PFSK-1 (cell line): ENCODE data around the gene GATM.

Experiments
- FOXP2 ChIP-seq: optimal IDR thresholded peaks from 2 replicates; pipeline ENCODE3; 2011; ENCODE audit warnings: borderline replicate concordance, control low read depth, inconsistent platforms; ENCODE audit not compliant: insufficient read depth; ENCODE audit errors: extremely low read length, extremely low read depth
- POLR2AphosphoS5 ChIP-seq: IDR thresholded peaks from 2 replicates; pipeline ENCODE4 v1.6.1; 2012; ENCODE audit warnings: low read depth, mild to moderate bottlenecking, control low read depth, low read length, moderate library complexity
- REST ChIP-seq, 2 experiments: IDR thresholded peaks; 2 replicates each; pipeline versions ENCODE4 v1.6.1 to v1.8.0; 2011 to 2012; ENCODE audit warnings: low read depth in 2 of 2, low read length in 2 of 2, control low read depth in 1 of 2, inconsistent platforms in 1 of 2, mild to moderate bottlenecking in 1 of 2, moderate library complexity in 1 of 2; ENCODE audit not compliant: insufficient read depth in 1 of 2
- SIN3A ChIP-seq: IDR thresholded peaks from 2 replicates; pipeline ENCODE4 v1.6.1; 2012; ENCODE audit warnings: mild to moderate bottlenecking, low read length, moderate library complexity, borderline replicate concordance; ENCODE audit not compliant: insufficient read depth
- TAF1 ChIP-seq: IDR thresholded peaks from 2 replicates; pipeline ENCODE4 v1.6.1; 2012; ENCODE audit warnings: low read length, control low read depth, borderline replicate concordance; ENCODE audit not compliant: insufficient read depth

The GATM gene

GRCh38 chr15:45333550-45333949, 44.8 kb downstream of the GATM start:
- TF ChIP-seq SIN3A (no peak), FOXP2 (no peak)

- TF ChIP-seq REST (IDR thresholded peaks at IDR 0.05; ENCODE audit: insufficient read depth in 1 of 2, low read depth in 2 of 2, low read length in 2 of 2) (no peak), POLR2AphosphoS5 (no peak), FOXP2 (no peak), SIN3A (no peak), TAF1 (no peak)
These were observed 45.6 kb downstream of the GATM start for GRCh38 chr15:45332694-45333093.

- TF ChIP-seq FOXP2 (no peak), TAF1 (no peak), SIN3A (no peak), REST (IDR thresholded peaks at IDR 0.05; ENCODE audit: insufficient read depth in 1 of 2, low read depth in 2 of 2, low read length in 2 of 2) (no peak), POLR2AphosphoS5 (no peak)
These were observed 46.4 kb downstream of the GATM start for GRCh38 chr15:45331972-45332371.

GRCh38 chr15:45328663-45329062, 49.7 kb downstream of the GATM start:
- TF ChIP-seq POLR2AphosphoS5 (no peak), FOXP2 (no peak), REST (IDR thresholded peaks at IDR 0.05; ENCODE audit: insufficient read depth in 1 of 2, low read depth in 2 of 2, low read length in 2 of 2) (no peak), SIN3A (no peak), TAF1 (no peak)

- no peak for TF ChIP-seq REST (IDR thresholded peaks at IDR 0.05; ENCODE audit: insufficient read depth in 1 of 2, low read depth in 2 of 2, low read length in 2 of 2)
These were observed 51.6 kb downstream of the GATM start for GRCh38 chr15:45326741-45327140.

GRCh38 chr15:45326280-45326679, 52.1 kb downstream of the GATM start:
- TF ChIP-seq SIN3A (no peak), REST (IDR thresholded peaks at IDR 0.05; ENCODE audit: insufficient read depth in 1 of 2, low read depth in 2 of 2, low read length in 2 of 2) (no peak), TAF1 (no peak), FOXP2 (no peak), POLR2AphosphoS5 (no peak)
